Caco-2 (cell line): ENCODE measurements around the gene GPR34. TPM values are rescaled to one million over a fixed set of nuclear protein-coding genes. Genes with fewer than 3 reads are reported as not detected.
A peak's percentile ranks its signal among the peaks of the same experiment; 100 is the strongest.
"Not testable (repeated sequence)": the region's sequence is repeated elsewhere in the genome, so short reads cannot be mapped to it uniquely, and the experiment has no call there.

ENCODE experiments used
- Bru-seq: library from RNA; stranded (reverse); fragments of 400-500 nt; gene quantifications from one replicate; lab custom pipeline; 2021; lab: Mats Ljungman, UMichigan
- BruChase-seq, 2 experiments: library from RNA; stranded (reverse); fragments of 400-500 nt; gene quantifications; one replicate each; lab custom pipeline; 2021; lab: Mats Ljungman, UMichigan
- BruUV-seq: library from RNA; stranded (reverse); fragments of 400-500 nt; replicated peaks from 2 replicates; lab custom pipeline; 2021; lab: Mats Ljungman, UMichigan
- CTCF ChIA-PET: fragments of 300-600 bp; sonication (Branson Sonifier 250); formaldehyde crosslinking; loops from one replicate; lab custom pipeline; 2022; ENCODE audit warnings: antibody characterized with exemption; lab: Charles Lee
- POLR2A ChIA-PET: fragments of 300-600 bp; sonication (Branson Sonifier 250); formaldehyde crosslinking; loops from one replicate; lab custom pipeline; 2022; ENCODE audit warnings: antibody characterized with exemption; lab: Charles Lee
- DNase-seq, 2 experiments: peaks; one replicate each; pipeline versions ENCODE4 v3.0.0 to v3.0.0-alpha.2; 2020 to 2022
- H3K27me3 ChIP-seq: replicated peaks from 2 replicates; pipeline ENCODE4 v1.6.0; 2011; ENCODE audit warnings: low read length; ENCODE audit not compliant: control insufficient read depth, insufficient read depth
- H3K36me3 ChIP-seq: 2 replicates; pipeline ENCODE4 v1.5.1; 2011; ENCODE audit warnings: low read length; ENCODE audit not compliant: control insufficient read depth, insufficient read depth
- H3K4me1 ChIP-seq: fragments of 250-450 bp; sonication (Bioruptor Pico); 2 replicates; pipeline ENCODE4 v1.5.1; 2020; ENCODE audit warnings: mild to moderate bottlenecking
- H3K4me3 ChIP-seq: 2 replicates; pipeline ENCODE4 v1.5.1; 2011; ENCODE audit warnings: low read depth, mild to moderate bottlenecking, control low read depth, low read length
- H3K9me3 ChIP-seq: fragments of 250-450 bp; sonication (Bioruptor Pico); 2 replicates; pipeline ENCODE4 v1.5.1; 2020; ENCODE audit warnings: mild to moderate bottlenecking, moderate library complexity
- H3K27ac Mint-ChIP-seq: one replicate; pipeline ENCODE4 v1.8.0; 2022; ENCODE audit warnings: mixed read lengths; ENCODE audit not compliant: unreplicated experiment
- H3K27me3 Mint-ChIP-seq: one replicate; pipeline ENCODE4 v1.8.0; 2022; ENCODE audit warnings: mixed read lengths; ENCODE audit not compliant: insufficient read depth, unreplicated experiment
- H3K36me3 Mint-ChIP-seq: one replicate; pipeline ENCODE4 v1.8.0; 2022; ENCODE audit warnings: mild to moderate bottlenecking, mixed read lengths; ENCODE audit not compliant: insufficient read depth, unreplicated experiment
- H3K4me1 Mint-ChIP-seq: one replicate; pipeline ENCODE4 v1.8.0; 2022; ENCODE audit warnings: low read depth, mixed read lengths; ENCODE audit not compliant: unreplicated experiment
- H3K4me3 Mint-ChIP-seq: one replicate; pipeline ENCODE4 v1.8.0; 2022; ENCODE audit warnings: mild to moderate bottlenecking, moderate library complexity, mixed read lengths; ENCODE audit not compliant: unreplicated experiment
- H3K9me3 Mint-ChIP-seq: one replicate; pipeline ENCODE4 v1.8.0; 2022; ENCODE audit warnings: mixed read lengths; ENCODE audit not compliant: unreplicated experiment
- CTCF ChIP-seq, 2 experiments: fragments of 200-600 bp in 1 of 2; IDR thresholded peaks; 1 replicate in 1 of 2; 2 replicates in 1 of 2; pipeline versions ENCODE4 v1.5.1 to v1.8.0; 2011 to 2022; ENCODE audit warnings: antibody characterized with exemption in 1 of 2, control low read depth in 1 of 2, inconsistent platforms in 1 of 2, low read depth in 1 of 2, low read length in 1 of 2, mild to moderate bottlenecking in 1 of 2, moderate library complexity in 1 of 2; ENCODE audit not compliant: insufficient read depth in 1 of 2, severe bottlenecking in 1 of 2, unreplicated experiment in 1 of 2
- intact Hi-C: fragments of 100-400 bp; cut with micrococcal nuclease; formaldehyde crosslinking; loops from one replicate; pipeline ENCODE4 v1.10.0; 2022; ENCODE audit not compliant: unreplicated experiment
- long read RNA-seq: library from polyadenylated mRNA; stranded (forward); transcript quantifications from one replicate; pipeline ENCODE4 v2.0.0, GENCODE V29; 2022
- total RNA-seq: library from RNA; stranded (reverse); gene quantifications from 2 replicates; pipeline ENCODE4 v1.2.3, GENCODE V29; 2022

Gene GPR34
- total RNA-seq (not detected in 2 replicates), Bru-seq, nascent RNA (not detected), BruChase-seq, experiment 1, labeled RNA remaining after a 2-hour chase (not detected), BruChase-seq, experiment 2, labeled RNA remaining after a 6-hour chase (percentile 14 among the genes with signal in this experiment)
- long read RNA-seq, partial matches to known transcripts, result 0 of 5 reads
- long read RNA-seq, other reads (novel, unspliced or antisense), result 5 of 5 reads

- intact Hi-C loops, result no loop called here
- no peak within 1 kb of the TSS for H3K4me3 Mint-ChIP-seq
- no peaks in the 10 kb centered on the region for H3K9me3 Mint-ChIP-seq
- BruUV-seq, result no TSS peak
- H3K27ac Mint-ChIP-seq, result no peak within 1 kb of the TSS
- no peak for DNase-seq
- POLR2A ChIA-PET, result no interaction called here
- H3K36me3 ChIP-seq, result no peaks in the 10 kb centered on the region
- TF ChIP-seq CTCF (IDR thresholded peaks at IDR 0.05; ENCODE audit: insufficient read depth in 1 of 2, low read depth in 1 of 2, low read length in 1 of 2, severe bottlenecking in 1 of 2, unreplicated experiment in 1 of 2), result no peak
- no peaks in the 10 kb centered on the region for H3K9me3 ChIP-seq
- CTCF ChIA-PET, result no interaction called here
- H3K4me1 Mint-ChIP-seq, result no peaks in the 10 kb centered on the region
- no peaks in the 10 kb centered on the region for H3K4me1 ChIP-seq
- H3K36me3 Mint-ChIP-seq, result peaks cover 9% of the 10 kb centered on the region
- no peaks in the 10 kb centered on the region for H3K27me3 ChIP-seq
- H3K4me3 ChIP-seq, result no peak within 1 kb of the TSS
- no peaks in the 10 kb centered on the region for H3K27me3 Mint-ChIP-seq
Observed at GRCh38 chrX:41688835-41689234, at the start of gene GPR34. Gene GPR34 (plus strand): TSS chrX:41688973. CDS start chrX:41695634, 6,661 bp downstream.

GRCh38 chrX:41646201-41646600 lies 42.6 kb upstream of the GPR34 start:
- H3K4me1 Mint-ChIP-seq, H3K4me3 Mint-ChIP-seq, H3K27ac Mint-ChIP-seq, H3K4me3 ChIP-seq, H3K27me3 ChIP-seq, H3K9me3 ChIP-seq, H3K27me3 Mint-ChIP-seq, H3K36me3 ChIP-seq, intact Hi-C loops, CTCF ChIA-PET, BruUV-seq, DNase-seq, POLR2A ChIA-PET, H3K4me1 ChIP-seq: not testable (repeated sequence)
- Mint-ChIP-seq H3K9me3 (peaks cover 14% of the 10 kb centered on the region), H3K36me3 (peaks cover 77% of the 10 kb centered on the region)

- POLR2A ChIA-PET, result no interaction called here
- no peaks in the 10 kb centered on the region for H3K27me3 ChIP-seq
- Mint-ChIP-seq H3K4me3 (no peak overlapping the region), H3K27ac (no peak overlapping the region), H3K36me3 (peaks cover 65% of the 10 kb centered on the region), H3K9me3 (peaks cover 23% of the 10 kb centered on the region), H3K27me3 (no peaks in the 10 kb centered on the region), H3K4me1 (no peaks in the 10 kb centered on the region)
- intact Hi-C loops, result no loop called here
- BruUV-seq, result no TSS peak
- H3K4me3 ChIP-seq, result no peak overlapping the region
- CTCF ChIA-PET, result no interaction called here
- no peak for DNase-seq
- TF ChIP-seq CTCF (IDR thresholded peaks at IDR 0.05; ENCODE audit: insufficient read depth in 1 of 2, low read depth in 1 of 2, low read length in 1 of 2, severe bottlenecking in 1 of 2, unreplicated experiment in 1 of 2), result no peak
- H3K4me1 ChIP-seq, result no peaks in the 10 kb centered on the region
- no peaks in the 10 kb centered on the region for H3K9me3 ChIP-seq
- no peaks in the 10 kb centered on the region for H3K36me3 ChIP-seq
Observed at GRCh38 chrX:41653125-41653524, 35.6 kb upstream of the GPR34 start.
